A549 (cell line): ENCODE measurements around the gene CX3CR1.

Experiments used
- BHLHE40 ChIP-seq: IDR thresholded peaks from 2 replicates; pipeline ENCODE4 v1.6.1; 2012; ENCODE audit warnings: low read depth, low read length, inconsistent platforms
- HOXB13 ChIP-seq: fragments of 250-450 bp; sonication (Bioruptor Pico); IDR thresholded peaks from 2 replicates; pipeline ENCODE4 v1.5.0; 2020; ENCODE audit warnings: low read depth, mild to moderate bottlenecking, moderate library complexity
- MYC ChIP-seq: IDR thresholded peaks from 2 replicates; pipeline ENCODE4 v1.6.1; 2012; ENCODE audit warnings: mild to moderate bottlenecking, inconsistent platforms, low read length, improper control_type of control experiment, borderline replicate concordance
- POLR2A ChIP-seq: IDR thresholded peaks from 2 replicates; pipeline ENCODE4 v1.6.1; 2012; ENCODE audit warnings: mild to moderate bottlenecking, low read length
- RAD21 ChIP-seq, 2 experiments: fragments of >200 bp in 1 of 2; sonication (Bioruptor Twin) in 1 of 2; formaldehyde crosslinking in 1 of 2; IDR thresholded peaks in 1 of 2; conservative IDR thresholded peaks in 1 of 2; 2 replicates in 1 of 2; 3 replicates in 1 of 2; pipeline ENCODE4 v1.6.1; 2012 to 2018; ENCODE audit warnings: inconsistent platforms in 1 of 2
- TF ChIP-seq, protein P1 (sequence below): fragments of >200 bp; sonication (Bioruptor Twin); formaldehyde crosslinking; IDR thresholded peaks from 3 replicates; pipeline ENCODE4 v1.5.1; 2016
- TF ChIP-seq, protein P2 (sequence below): fragments of 200-600 bp; sonication (generic); IDR thresholded peaks from 2 replicates; pipeline ENCODE4 v1.6.1; 2016; ENCODE audit warnings: antibody characterized with exemption, mild to moderate bottlenecking, moderate library complexity

DNA sequence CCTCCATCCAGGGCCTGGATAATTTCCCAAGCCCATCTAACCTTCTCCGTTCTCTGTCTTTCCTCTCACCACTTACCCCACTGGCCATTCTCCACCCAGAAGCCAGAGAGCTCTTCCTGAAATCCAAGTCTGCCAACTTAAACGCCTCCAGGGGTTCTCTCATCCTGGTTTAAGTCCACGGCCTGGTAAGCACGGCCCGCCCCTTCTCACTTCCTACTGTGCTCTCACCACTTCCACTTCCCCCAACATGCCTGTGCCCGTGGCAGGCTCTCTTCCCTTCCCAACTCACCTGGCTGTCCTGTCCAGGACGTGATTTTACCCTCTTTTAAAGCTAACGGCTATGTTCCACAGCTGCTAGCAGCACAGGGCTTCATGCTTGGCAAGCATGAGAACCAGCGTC, 1.7 kb upstream of the CX3CR1 start:
- TF ChIP-seq HOXB13 (CRISPR knock-in tag) (no peak), POLR2A (no peak), MYC (no peak), BHLHE40 (no peak), RAD21 (conservative IDR thresholded peaks at IDR 0.05 in 1 of 2, IDR thresholded peaks at IDR 0.05 in 1 of 2) (no peak)
- TF ChIP-seq, protein P1, sequence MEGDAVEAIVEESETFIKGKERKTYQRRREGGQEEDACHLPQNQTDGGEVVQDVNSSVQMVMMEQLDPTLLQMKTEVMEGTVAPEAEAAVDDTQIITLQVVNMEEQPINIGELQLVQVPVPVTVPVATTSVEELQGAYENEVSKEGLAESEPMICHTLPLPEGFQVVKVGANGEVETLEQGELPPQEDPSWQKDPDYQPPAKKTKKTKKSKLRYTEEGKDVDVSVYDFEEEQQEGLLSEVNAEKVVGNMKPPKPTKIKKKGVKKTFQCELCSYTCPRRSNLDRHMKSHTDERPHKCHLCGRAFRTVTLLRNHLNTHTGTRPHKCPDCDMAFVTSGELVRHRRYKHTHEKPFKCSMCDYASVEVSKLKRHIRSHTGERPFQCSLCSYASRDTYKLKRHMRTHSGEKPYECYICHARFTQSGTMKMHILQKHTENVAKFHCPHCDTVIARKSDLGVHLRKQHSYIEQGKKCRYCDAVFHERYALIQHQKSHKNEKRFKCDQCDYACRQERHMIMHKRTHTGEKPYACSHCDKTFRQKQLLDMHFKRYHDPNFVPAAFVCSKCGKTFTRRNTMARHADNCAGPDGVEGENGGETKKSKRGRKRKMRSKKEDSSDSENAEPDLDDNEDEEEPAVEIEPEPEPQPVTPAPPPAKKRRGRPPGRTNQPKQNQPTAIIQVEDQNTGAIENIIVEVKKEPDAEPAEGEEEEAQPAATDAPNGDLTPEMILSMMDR, result no peak
- TF ChIP-seq, protein P2, sequence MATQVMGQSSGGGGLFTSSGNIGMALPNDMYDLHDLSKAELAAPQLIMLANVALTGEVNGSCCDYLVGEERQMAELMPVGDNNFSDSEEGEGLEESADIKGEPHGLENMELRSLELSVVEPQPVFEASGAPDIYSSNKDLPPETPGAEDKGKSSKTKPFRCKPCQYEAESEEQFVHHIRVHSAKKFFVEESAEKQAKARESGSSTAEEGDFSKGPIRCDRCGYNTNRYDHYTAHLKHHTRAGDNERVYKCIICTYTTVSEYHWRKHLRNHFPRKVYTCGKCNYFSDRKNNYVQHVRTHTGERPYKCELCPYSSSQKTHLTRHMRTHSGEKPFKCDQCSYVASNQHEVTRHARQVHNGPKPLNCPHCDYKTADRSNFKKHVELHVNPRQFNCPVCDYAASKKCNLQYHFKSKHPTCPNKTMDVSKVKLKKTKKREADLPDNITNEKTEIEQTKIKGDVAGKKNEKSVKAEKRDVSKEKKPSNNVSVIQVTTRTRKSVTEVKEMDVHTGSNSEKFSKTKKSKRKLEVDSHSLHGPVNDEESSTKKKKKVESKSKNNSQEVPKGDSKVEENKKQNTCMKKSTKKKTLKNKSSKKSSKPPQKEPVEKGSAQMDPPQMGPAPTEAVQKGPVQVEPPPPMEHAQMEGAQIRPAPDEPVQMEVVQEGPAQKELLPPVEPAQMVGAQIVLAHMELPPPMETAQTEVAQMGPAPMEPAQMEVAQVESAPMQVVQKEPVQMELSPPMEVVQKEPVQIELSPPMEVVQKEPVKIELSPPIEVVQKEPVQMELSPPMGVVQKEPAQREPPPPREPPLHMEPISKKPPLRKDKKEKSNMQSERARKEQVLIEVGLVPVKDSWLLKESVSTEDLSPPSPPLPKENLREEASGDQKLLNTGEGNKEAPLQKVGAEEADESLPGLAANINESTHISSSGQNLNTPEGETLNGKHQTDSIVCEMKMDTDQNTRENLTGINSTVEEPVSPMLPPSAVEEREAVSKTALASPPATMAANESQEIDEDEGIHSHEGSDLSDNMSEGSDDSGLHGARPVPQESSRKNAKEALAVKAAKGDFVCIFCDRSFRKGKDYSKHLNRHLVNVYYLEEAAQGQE, result no peak
